SHP77 treated with DMSO at 0.1 percent for 48 hours (cell line): ENCODE data around the gene ACKR2.

ENCODE experiments used
- DNase-seq: peaks from one replicate; lab custom pipeline; 2025; lab: John Stamatoyannopoulos, UW

The ACKR2 gene, protein sequence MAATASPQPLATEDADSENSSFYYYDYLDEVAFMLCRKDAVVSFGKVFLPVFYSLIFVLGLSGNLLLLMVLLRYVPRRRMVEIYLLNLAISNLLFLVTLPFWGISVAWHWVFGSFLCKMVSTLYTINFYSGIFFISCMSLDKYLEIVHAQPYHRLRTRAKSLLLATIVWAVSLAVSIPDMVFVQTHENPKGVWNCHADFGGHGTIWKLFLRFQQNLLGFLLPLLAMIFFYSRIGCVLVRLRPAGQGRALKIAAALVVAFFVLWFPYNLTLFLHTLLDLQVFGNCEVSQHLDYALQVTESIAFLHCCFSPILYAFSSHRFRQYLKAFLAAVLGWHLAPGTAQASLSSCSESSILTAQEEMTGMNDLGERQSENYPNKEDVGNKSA

DNA sequence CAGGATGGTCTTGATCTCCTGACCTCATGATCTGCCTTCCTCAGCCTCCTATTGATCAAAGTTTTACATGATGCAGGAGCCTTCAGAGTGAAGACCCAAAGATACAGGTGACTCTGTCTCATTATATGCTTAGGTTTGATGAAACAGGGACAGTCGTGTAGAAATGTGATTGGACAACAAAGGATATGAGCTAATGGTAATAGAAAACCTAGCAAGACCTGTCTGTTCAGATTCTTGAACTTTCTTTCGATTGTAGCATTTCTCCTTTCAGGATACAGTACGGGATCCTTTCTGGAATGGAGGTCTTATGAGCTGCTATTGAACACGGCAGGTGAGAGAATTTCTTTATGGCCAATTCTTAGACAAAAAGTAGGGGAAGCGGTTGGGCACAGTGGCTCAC is at the start of gene ACKR2:
ACKR2 (plus strand) TSS at position 244 of the 400 bp plus-strand sequence. CDS start 55,058 bp downstream, outside the sequence.
- DNase-seq = no peak

DNA sequence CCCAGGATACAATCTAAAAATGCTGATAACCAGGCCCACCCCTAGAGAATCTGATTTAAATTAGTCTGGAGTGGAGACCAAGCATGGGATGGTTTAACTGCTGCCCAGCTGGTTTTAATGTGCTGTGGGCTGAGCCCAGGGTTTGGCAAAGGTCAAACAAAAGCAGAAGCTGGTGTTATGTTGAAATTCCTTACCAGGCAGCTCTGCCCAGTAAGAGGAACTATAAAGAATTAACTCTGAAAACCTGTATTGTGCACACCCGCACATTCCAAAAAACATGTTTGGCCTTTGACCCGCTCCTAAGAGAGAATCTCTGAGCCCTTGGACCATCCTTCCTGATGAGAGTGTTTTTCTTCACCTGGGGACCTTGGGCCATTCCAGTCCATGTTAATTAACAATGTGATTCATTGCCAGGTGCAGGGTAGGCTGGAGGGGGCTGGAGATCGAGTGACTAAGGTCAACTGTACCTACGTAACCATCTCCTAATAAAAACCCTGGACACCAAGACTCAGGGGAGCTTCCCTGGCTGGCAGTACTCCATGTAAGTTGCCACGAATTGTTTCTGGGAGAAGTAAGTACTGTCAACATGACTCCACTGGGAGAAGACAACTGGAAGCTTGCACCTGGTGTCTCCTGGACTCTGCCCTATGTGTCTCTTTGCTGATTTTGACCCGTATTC is 47.1 kb upstream of the ACKR2 start:
- no peak for DNase-seq

DNA sequence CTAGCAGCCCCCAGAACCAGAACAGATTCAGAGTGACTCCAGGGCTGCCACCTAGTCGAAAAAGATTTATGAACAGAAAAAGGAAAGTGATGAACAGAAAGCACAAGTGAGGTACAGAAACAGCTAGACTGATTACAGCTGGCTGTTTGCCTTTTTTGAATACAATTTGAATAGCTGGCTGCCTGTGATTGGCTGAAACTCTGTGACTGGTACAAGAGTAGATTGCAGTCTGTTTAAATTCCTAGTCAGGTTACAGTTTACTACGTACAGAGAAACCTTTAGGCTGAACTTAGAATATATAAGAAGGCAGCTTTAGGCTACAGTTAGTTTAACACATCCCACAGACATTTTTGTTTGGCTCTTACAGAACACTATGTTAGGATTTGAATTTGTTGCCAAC is 46.2 kb upstream of the ACKR2 start:
- DNase-seq = no peak

DNA sequence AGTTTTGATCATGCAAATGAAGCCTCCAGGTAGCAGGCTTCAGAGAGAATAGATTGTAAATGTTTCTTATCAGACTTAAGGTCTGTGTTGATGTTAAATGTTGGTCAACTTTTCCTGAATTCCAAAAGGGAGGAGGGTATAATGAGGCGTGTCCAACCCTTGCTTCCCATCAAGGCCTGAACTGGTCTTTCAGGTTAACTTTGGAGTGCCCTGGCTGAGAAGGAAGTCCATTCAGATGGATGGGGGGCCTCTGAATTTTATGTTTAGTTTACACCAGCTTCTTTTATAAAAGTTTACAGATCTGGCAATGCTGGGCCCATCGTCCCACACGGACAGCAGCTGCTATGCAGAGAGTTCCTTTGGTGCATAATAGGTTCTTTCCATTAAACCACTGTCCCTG is 45.1 kb upstream of the ACKR2 start:
- DNase-seq = no peak

DNA sequence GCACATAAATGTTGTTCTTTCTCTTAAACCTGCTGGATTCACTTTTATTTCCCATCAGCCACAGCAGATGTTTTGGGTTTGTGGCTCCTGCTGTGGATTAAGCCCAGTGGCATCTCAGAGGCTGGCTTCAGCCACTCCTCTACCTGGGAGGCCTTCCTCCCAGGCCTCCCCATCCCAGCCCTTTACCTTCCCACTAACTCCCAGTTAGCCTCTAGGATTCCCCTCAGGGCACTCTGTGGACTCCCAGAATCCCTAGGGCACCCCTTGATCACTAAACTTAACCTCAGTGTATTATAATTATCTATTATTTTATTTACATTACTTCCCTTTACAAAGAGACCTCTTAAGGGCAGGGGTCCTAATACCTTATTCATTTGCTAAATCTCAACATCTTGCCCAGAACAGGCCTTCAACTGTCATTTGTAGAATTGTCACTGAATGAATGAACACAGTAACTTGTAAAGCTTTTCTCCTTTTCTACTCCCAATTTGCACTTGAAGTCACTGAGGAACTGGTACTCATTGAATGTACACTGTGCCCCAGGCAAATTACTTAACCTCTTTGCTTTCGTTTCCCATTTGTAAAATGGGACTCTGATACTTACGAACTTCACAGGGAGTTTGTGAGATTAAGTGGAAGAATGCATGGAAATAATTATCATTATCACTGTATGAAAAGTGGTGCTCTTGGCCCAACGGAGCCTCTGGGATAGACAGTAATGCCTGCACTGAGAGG is 44.5 kb upstream of the ACKR2 start:
- no peak for DNase-seq

DNA sequence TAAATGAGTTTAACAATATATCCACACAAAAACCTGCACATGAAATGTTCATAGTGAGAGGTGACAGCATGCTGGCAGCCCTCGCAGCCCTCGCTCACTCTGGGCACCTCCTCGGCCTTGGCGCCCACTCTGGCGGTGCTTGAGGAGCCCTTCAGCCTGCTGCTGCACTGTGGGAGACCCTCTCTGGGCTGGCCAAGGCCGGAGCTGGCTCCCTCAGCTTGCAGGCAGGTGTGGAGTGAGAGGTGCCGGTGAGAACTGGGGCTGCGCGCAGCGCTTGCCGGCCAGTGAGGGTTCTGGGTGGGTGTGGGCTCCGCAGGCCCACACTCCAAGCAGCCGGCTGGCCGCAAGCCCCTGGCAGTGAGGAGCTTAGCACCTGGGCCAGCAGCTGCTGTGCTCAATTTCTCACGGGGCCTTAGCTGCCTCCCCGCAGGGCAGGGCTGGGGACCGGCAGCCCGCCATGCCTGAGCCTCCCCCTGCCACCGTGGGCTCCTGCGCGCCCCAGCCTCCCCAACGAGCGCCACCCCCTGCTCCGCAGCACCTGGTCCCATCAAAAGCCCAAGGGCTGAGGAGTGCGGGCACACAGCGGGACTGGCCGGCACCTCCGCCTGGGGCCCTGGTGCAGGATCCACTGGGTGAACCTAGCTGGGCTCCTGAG is 39.6 kb upstream of the ACKR2 start:
- no peak for DNase-seq

DNA sequence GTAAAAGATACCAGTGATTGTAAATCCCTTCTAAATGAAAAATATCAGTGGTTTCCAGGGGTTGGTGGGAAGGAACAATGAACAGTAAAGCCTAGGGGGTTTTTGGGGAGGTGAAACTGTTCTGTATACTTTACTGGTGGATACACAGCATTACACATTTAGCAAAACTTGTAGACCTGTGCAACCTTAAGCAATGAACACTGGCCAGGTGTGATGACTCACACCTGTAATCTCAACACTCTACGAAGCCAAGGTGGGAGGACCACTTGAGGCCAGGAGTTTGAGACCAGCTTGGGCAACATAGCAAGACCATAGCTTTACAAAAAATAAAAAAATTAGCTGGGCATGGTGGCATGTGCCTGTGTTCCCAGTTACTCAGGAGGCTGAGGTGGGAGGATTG is 38.0 kb upstream of the ACKR2 start:
- no peak for DNase-seq

DNA sequence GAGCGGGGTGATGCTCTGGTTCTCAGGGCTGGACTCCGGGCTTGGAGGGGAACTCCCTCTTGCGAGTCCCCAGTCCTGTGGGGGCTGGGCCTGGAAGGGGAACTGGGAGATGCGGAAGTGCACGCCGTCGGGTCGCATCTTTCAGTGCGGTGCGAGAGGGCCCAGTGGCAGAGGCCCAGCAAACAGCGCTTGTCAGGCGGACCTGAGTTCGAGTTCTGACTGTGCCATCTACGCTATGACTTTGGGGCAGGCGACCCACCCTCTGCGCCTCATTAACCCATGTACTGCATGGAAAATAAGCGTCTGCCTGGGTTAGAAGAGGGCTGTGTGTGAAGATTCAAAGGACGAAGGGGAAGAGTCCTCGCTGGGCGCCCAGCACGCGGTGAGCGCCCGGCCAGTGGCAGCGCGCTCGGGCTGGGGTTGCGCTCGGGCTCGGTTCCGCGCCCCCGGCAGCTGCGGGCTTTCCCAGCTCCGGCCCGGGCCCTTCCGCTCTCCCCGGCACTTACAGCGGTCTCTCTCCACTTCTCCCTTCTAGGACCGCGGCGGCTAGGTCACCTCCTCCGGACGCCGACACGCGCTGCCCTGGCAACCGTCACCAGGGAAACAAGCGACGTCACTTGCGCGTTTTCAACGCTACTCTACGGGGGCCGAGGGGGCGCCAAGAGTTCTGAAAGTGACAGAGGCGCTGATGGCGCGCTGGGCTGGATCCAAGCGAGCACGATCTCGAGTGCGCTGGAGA is 36.4 kb upstream of the ACKR2 start, which contains the start of gene CCDC13:
CCDC13 (minus strand) TSS at position 584 of the 739 bp plus-strand sequence. CDS start 14,908 bp downstream, outside the sequence.
- peak; percentile 93 for DNase-seq

DNA sequence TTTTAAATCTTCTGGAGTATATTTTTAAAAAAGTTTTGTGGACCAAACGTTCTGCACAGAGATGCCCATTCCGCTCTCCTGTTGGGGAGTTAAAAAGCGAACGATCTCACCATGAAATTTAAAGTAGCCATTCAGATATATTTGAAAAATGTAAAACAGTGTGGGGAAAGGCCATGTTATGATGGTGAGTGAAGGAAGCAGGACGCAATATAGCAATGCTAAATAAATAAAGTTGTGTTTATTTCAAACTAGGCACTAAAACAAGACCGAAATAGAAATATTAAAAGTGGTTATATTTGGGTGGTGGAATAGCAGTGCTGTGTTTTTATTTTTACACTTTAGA is 35.9 kb upstream of the ACKR2 start:
- no peak for DNase-seq

DNA sequence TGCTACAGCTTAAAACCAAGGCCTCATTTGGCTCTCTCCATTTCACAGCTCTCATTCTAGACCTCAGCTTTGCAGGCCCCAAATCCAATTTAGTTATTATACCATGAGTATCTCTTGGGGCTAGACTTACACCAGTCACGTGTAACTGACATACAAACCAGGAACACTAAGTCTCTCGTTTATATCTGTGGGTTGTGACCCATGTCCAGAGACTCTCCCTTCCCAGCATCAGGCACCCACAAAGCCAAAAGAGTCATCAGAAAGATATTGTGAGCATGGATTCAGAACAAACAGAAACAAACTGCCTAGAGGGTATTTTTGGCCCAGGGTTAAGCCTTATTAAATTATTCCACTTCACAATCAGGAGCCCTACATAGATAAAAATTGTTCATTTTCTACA is 30.6 kb upstream of the ACKR2 start:
- no peak for DNase-seq

DNA sequence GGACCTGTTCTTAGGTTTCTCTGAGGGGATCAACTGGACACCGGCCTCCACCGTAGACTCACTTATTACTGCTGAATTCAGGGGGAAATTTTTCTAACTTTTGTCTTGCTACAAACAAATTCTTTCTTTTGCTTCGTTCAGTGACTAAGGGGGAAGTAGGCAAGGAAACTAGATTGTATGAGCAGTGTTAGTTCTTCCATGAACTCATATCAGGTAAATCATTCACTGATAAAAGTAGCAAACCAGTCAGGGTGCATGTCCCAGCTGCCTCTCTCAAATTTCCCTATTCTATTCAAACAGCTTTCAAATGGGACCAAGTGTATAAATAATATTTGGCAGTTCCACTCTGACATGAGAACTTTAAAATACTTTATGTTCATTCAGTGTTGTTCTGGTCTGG is 28.8 kb upstream of the ACKR2 start:
- no peak for DNase-seq

DNA sequence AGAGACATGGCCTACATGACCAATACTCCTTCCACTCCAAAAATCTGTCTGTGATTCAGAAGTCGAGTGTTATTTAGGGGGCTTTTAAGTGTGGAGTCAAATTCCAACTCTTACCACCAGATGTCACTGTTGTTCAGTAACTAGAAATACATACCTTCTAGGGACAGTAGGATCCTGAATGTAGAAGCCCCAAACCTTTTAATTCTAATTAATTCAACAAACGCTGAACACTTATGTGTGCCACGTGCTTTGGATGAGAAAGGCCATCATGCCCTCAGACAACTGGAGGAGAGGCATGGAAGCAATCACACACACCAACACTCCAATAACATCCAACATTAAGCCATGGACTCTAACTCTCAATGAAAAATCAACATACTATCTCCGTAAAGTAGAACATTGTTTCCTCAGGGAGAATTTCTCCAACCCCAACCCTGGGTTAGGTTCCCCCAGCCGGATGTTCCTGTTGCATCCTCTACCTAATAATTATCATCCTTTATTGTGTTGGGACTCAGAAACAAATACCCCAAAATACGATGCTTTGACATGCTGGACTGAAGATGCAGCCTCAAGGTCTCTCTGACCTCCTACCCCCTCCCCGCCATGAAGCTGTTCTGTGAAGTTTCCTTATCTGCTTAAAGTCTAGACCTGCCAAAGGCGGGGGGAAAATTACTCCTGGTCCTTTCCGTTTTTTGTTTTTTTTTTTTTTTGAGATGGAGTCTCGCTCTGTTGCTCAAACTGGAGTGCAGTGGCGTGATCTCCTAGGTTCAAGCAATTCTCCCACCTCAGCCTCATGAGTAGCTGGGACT is 28.1 kb upstream of the ACKR2 start:
- peak; percentile 74 for DNase-seq

DNA sequence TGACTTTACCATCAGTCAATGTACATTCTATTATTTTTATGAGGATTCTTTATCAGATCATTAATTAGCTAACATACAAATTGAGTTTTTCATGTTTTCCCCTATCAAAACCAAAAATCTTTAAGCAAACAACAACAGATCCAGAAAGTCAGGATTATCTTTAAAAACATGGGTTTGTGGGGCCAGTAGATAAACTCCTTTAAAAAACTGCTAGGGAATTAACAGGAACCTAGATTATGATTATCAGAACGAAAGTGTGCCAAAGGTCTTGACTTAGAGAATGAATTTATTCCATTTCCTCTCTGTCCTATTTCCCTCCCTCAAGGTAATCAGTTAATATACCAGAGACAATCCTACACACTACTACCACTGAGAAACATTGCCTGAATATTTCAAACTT is 23.0 kb upstream of the ACKR2 start:
- DNase-seq = no peak

DNA sequence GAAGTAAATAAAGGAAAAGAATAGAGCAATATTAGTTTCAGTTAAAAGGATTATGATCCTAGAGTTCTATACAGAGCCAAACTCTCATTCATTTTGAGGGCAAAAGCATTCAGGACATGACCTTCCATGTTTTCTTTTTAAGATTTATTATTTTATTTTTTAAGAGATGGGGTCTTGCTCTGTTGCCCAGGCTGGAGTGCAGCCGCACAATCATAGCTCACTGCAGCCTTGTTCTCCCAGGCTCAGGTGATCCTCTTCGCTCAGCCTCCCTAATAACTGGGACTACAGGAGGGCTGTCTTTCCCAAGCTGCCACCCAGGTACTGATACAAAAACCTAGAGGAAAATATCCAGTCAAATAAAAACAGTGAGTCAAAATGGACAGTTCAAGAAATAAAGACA is 22.6 kb upstream of the ACKR2 start:
- no peak for DNase-seq

DNA sequence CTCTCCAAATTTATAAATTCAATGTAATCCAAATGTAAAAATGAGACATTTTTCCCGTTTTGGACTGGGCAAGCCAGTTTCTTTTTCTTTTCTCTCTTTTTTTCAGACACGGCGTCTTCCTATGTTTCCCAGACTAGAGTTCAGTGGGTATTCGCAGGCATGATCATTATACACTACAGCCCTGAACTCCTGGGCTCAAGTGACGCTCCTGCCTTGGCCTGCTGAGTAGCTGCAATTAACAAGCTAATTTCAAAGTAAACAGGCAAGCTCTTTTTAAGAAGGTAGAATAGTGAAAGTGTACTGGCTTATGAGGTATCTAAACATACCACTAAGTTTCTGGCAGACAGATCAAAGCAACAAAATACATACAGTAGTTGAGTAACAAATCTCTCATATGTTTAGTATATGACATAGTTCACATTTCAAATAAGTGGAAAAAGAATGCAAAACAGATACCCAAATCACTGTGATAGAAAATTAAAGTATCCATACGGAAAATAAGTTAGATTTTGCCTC is 18.5 kb upstream of the ACKR2 start:
- DNase-seq = no peak

DNA sequence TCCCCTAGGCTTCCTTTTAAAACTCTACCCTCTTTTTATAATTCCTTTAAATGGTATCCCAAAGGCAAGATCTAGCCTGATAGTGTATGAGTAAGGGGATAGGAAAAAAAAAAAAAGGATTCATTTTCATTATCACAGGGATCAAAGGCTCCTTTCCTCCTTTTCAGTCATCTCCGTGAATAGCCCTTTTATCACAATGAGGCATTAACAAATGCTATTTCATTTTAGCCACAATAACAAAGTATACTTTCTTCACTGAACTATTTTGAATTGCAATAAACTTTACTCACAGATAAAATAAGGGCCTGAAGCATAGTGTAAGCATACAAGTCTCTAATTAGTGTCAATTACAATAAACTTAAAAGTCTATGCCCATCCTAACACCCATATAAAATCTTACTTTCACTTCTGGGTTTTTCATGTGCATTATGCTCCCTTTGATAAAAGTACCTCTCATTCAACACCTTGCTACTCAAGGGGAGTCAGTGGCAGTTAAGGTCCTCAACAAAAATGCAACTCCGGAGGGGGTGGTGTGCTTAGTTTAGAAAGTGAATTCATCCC is 13.5 kb upstream of the ACKR2 start:
- DNase-seq = no peak

DNA sequence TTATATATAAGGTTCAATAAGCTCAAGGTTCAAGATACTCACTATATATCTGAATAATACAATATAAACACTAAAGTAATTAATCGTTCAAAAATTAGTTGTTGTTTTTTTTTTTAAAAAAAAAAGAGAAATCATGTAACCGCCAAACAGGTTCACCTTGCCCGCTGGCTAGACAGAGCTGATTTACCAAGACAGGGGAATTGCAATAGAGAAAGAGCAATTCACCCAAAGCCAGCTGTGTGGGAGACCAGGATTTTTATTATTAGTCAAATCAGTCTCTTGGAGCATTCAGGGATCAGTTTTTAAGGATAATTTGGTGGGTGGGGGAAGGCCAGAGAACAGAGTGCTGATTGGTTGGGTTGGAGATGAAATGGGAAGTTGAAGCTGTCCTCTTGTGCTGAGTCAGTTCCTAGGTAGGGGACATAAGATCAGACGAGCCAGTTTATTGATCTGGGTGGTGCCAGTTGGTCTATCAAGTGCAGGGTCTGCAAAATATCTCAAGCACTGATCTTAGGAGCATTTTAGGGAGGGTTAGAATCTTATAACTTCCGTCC is 12.8 kb upstream of the ACKR2 start:
- no peak for DNase-seq

DNA sequence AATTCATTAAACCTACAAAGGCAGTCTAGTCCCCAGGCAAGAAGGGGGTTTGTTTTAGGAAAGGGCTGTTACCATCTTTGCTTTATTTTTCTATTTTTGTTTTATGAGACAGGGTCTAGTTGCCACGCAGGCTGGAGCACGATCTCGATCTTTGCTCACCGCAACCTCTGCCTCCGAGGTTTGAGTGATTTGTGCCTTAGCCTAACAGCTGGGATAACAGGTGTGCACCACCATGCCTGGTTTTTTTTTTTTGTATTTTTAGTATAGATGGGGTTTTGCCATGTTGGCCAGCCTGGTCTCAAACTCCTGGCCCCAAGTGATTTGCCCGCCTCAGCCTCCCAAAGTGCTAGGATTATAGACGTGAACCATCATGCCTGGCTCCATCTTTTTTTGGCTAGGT is 9.9 kb upstream of the ACKR2 start:
- DNase-seq = no peak

DNA sequence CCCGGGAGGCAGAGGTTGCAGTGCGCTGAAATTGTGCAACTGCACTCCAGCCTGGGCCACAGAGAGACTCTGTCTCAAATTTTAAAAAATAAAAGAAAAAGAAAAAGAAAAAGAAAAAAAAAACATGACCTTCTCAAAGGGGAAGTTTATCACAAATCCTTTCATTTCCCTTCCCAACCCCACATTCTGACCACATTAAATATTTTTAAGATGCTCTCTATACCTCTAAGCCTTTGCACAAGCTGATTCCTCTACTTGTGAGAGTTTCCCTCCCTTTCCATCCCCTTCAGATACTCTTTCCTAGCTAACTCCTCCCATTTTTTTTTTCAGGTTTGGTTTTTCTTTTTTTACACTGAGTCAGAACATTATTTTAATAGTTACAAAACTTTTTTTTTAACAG is 9.0 kb upstream of the ACKR2 start:
- DNase-seq = no peak

DNA sequence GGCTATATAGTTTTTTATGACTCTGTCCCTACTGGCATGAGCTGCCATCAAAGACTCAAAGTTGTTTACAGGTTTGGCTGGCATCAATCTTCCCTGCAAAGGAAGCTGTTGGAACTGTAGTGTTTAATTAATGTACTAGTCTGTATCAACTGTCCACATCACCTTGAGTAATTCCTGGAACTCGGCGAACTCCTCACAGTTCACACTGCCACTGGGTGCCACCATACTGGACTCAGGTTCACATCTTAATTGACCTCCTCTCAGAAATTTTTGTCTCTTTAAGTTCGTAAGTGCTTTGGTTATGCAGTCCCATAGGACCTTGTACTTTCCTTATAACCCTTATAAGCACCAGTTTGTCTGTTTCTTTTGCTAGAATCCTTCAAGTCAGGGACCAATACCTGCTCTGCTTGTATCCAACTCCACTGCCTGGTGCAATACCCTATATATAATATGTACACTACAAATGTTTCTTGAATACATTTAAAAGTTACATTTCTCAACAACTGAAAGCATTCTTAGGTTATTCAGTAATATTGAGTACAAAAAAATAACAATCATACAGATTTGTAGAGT is 8.1 kb upstream of the ACKR2 start:
- no peak for DNase-seq
